Hepatocyte (in vitro differentiated cells): ENCODE data around the gene SYNJ2.

Experiments
- EZH2 ChIP-seq: fragments of 200-600 bp; sonication (generic); IDR thresholded peaks from 2 replicates; pipeline ENCODE4 v1.6.1; 2016; ENCODE audit warnings: antibody characterized with exemption, mild to moderate bottlenecking, borderline replicate concordance
- EZH2phosphoT487 ChIP-seq: fragments of 200-600 bp; sonication (generic); IDR thresholded peaks from one replicate; pipeline ENCODE4 v1.6.1; 2018; ENCODE audit warnings: antibody characterized with exemption, mild to moderate bottlenecking, low read depth, moderate library complexity; ENCODE audit not compliant: unreplicated experiment, severe bottlenecking
- TF ChIP-seq, protein P1 (sequence below): fragments of 200-600 bp; sonication (generic); IDR thresholded peaks from 2 replicates; pipeline ENCODE4 v1.5.1; 2016; ENCODE audit warnings: antibody characterized with exemption, mild to moderate bottlenecking; ENCODE audit not compliant: poor library complexity

DNA sequence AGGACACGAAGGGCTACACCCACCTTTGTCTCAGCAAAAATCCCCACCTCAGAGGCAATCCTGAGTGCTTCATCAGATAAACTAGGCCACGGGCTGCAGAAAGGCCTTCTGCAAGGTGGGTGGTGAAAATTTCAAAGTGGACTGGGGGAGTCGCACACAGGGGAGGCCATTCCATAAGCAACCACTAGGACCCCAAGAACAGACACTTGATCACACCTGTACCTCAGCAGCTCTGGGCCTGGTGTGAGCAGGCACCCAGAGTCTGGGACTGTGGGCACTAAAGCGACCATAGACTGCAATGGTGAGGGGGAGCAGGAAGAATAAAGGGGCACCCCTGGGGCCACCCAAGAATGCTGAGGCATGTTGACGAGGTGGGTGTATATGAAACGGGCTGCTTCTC lies 133.8 kb downstream of the SYNJ2 start:
- TF ChIP-seq, protein P1, sequence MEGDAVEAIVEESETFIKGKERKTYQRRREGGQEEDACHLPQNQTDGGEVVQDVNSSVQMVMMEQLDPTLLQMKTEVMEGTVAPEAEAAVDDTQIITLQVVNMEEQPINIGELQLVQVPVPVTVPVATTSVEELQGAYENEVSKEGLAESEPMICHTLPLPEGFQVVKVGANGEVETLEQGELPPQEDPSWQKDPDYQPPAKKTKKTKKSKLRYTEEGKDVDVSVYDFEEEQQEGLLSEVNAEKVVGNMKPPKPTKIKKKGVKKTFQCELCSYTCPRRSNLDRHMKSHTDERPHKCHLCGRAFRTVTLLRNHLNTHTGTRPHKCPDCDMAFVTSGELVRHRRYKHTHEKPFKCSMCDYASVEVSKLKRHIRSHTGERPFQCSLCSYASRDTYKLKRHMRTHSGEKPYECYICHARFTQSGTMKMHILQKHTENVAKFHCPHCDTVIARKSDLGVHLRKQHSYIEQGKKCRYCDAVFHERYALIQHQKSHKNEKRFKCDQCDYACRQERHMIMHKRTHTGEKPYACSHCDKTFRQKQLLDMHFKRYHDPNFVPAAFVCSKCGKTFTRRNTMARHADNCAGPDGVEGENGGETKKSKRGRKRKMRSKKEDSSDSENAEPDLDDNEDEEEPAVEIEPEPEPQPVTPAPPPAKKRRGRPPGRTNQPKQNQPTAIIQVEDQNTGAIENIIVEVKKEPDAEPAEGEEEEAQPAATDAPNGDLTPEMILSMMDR = no peak
- no peak for TF ChIP-seq EZH2
- no peak for TF ChIP-seq EZH2phosphoT487
